ENCODE measurements around the gene GTSF1L.

DNA sequence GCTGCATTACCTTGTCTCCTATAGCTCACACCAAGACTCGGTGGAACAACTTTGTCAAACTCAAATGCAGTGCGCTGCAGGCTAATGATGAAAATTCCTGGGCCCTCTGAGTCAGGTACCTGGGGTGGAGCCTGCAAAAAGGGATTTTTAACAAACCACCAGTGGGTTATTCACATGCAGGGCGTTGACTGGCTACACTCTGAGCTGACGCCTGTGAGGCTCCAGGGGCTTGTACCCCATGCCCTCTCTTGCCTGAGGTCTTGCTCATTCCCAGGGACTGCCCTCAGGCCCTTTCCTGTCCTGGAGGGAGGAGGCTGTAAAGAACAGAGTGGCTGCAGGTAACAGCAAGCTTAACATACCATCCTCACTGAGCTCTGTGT, 9.2 kb downstream of the GTSF1L start:
- no peak for TF ChIP-seq POLR2A (IDR thresholded peaks at IDR 0.05)
- TF ChIP-seq, protein P1, sequence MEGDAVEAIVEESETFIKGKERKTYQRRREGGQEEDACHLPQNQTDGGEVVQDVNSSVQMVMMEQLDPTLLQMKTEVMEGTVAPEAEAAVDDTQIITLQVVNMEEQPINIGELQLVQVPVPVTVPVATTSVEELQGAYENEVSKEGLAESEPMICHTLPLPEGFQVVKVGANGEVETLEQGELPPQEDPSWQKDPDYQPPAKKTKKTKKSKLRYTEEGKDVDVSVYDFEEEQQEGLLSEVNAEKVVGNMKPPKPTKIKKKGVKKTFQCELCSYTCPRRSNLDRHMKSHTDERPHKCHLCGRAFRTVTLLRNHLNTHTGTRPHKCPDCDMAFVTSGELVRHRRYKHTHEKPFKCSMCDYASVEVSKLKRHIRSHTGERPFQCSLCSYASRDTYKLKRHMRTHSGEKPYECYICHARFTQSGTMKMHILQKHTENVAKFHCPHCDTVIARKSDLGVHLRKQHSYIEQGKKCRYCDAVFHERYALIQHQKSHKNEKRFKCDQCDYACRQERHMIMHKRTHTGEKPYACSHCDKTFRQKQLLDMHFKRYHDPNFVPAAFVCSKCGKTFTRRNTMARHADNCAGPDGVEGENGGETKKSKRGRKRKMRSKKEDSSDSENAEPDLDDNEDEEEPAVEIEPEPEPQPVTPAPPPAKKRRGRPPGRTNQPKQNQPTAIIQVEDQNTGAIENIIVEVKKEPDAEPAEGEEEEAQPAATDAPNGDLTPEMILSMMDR (IDR thresholded peaks at IDR 0.05), result no peak

All from breast epithelium (tissue), 3 donors.